Aorta (tissue), 5 donors: ENCODE data around the gene TP53INP2. TPM values are rescaled to one million over a fixed set of nuclear protein-coding genes. Genes with fewer than 3 reads are reported as not detected.

ENCODE experiments used
- ATAC-seq: fragments of 200-7000 bp; cut with Tn5 transposase; one replicate; pipeline ENCODE4 v1.9.1; 2022; ENCODE audit warnings: moderate library complexity; ENCODE audit not compliant: low FRiP score
- DNase-seq, 2 donors: peaks; one replicate each; pipeline ENCODE4 v3.0.0-alpha.2; 2020
- H3K27ac ChIP-seq, 2 donors: one replicate each; pipeline ENCODE4 v1.5.1; 2013; ENCODE audit warnings: low read length in 2 of 2, mild to moderate bottlenecking in 2 of 2, moderate library complexity in 2 of 2, control low read depth in 1 of 2, inconsistent platforms in 1 of 2, low read depth in 1 of 2
- H3K27me3 ChIP-seq, 2 donors: one replicate each; pipeline ENCODE4 v1.6.1; 2013; ENCODE audit warnings: control low read depth in 1 of 2, low read length in 1 of 2, mild to moderate bottlenecking in 1 of 2, moderate library complexity in 1 of 2; ENCODE audit not compliant: insufficient read depth in 2 of 2, control insufficient read depth in 1 of 2
- H3K36me3 ChIP-seq, 2 donors: one replicate each; pipeline ENCODE4 v1.6.1; 2013; ENCODE audit warnings: control low read depth in 1 of 2, low read length in 1 of 2, mild to moderate bottlenecking in 1 of 2; ENCODE audit not compliant: insufficient read depth in 2 of 2, control insufficient read depth in 1 of 2
- H3K4me1 ChIP-seq, 2 donors: one replicate each; pipeline ENCODE4 v1.6.1; 2013; ENCODE audit warnings: low read length in 2 of 2, control low read depth in 1 of 2, mild to moderate bottlenecking in 1 of 2, moderate library complexity in 1 of 2; ENCODE audit not compliant: insufficient read depth in 2 of 2, control insufficient read depth in 1 of 2
- H3K4me3 ChIP-seq, 2 donors: one replicate each; pipeline ENCODE4 v1.5.1; 2013; ENCODE audit warnings: low read length in 2 of 2, control low read depth in 1 of 2, mild to moderate bottlenecking in 1 of 2
- H3K9me3 ChIP-seq: one replicate; pipeline ENCODE4 v1.6.1; 2013; ENCODE audit warnings: mild to moderate bottlenecking, low read length; ENCODE audit not compliant: control insufficient read depth
- WGBS, 2 donors: extraction: QIAGEN DNeasy Blood & Tissue Kit; methylation state at CpG; one replicate each; pipeline ENCODE4 v1.1.7; 2013; 5-methylcytosine and 5-hydroxymethylcytosine counted together
- intact Hi-C, 2 donors: fragments of 100-400 bp; cut with DNase I; formaldehyde crosslinking; loops; one replicate each; pipeline versions ENCODE4 v1.14.2 to v1.15.0; 2022
- polyA plus RNA-seq, 2 donors: library from polyadenylated mRNA; stranded (reverse); fragments of 200-250 nt; gene quantifications; one replicate each; pipeline ENCODE4 v1.2.3, GENCODE V29; 2013
- total RNA-seq, 2 donors: library from RNA; stranded (reverse); fragmentation: NEBNext Ultra II Directional; extraction: Animal tissue kit (Norgen Biotek cat#: 25700); gene quantifications; one replicate each; pipeline ENCODE4 v1.2.1, GENCODE V29; 2021
- donor health status: healthy with polysubstance abuse.
- donor health status: Bipolar disorder and iron deficiency.
- donor health status: DM: no; HTN: no; CAD: no.
- donor health status: DM: no; HTN: no; CAD: no.
- donor health status: DM: yes; HTN: yes; CAD: no.

The TP53INP2 gene
- total and polyA plus RNA-seq, 4 donors, result 11.3 to 29.7 (median 20.6) TPM

GRCh38 chr20:34729416-34729815 is 25.3 kb downstream of the TP53INP2 start:
- no peak for DNase-seq
- no peaks in the 10 kb centered on the region for H3K9me3 ChIP-seq
- no peaks in the 10 kb centered on the region for H3K27me3 ChIP-seq
- no peak overlapping the region for H3K4me3 ChIP-seq
- H3K27ac ChIP-seq, result no peak overlapping the region
- H3K36me3 ChIP-seq, result peaks cover 4% of the 10 kb centered on the region in 2 donors
- no peaks in the 10 kb centered on the region for H3K4me1 ChIP-seq
- no peak for ATAC-seq
- intact Hi-C loops, result no loop called here
- 93 to 99% methylated on average over 2 of the region's 2 CpGs for WGBS, 2 donors

- ATAC-seq (no peak), DNase-seq (no peak)
- intact Hi-C loops, result no loop called here
- no peak overlapping the region for H3K4me3 ChIP-seq
- H3K36me3 ChIP-seq, result peaks cover 4% of the 10 kb centered on the region in 2 donors
- H3K9me3 ChIP-seq, result no peaks in the 10 kb centered on the region
- no peaks in the 10 kb centered on the region for H3K4me1 ChIP-seq
- no peaks in the 10 kb centered on the region for H3K27me3 ChIP-seq
- no peak overlapping the region for H3K27ac ChIP-seq
- 77 to 84% methylated on average over 1 of the region's 1 CpG for WGBS, 2 donors
These were observed 28.4 kb downstream of the TP53INP2 start for GRCh38 chr20:34732523-34732922.

- Histone ChIP-seq H3K4me1 (no peaks in the 10 kb centered on the region), H3K4me3 (no peak overlapping the region), H3K36me3 (peaks cover 2 to 5% of the 10 kb centered on the region in 2 donors), H3K27ac (no peak overlapping the region), H3K27me3 (no peaks in the 10 kb centered on the region), H3K9me3 (no peaks in the 10 kb centered on the region)
- intact Hi-C loops, result no loop called here
- WGBS, 2 donors, result 63% methylated on average over 6 of the region's 6 CpGs
- DNase-seq (no peak), ATAC-seq (no peak)
These were observed 32.1 kb downstream of the TP53INP2 start for GRCh38 chr20:34736106-34736735.

GRCh38 chr20:34743039-34743438 is 38.9 kb downstream of the TP53INP2 start:
- Histone ChIP-seq H3K4me3 (no peak overlapping the region), H3K27me3 (no peaks in the 10 kb centered on the region), H3K4me1 (no peaks in the 10 kb centered on the region), H3K9me3 (no peaks in the 10 kb centered on the region), H3K27ac (no peak overlapping the region), H3K36me3 (peaks cover 6 to 13% of the 10 kb centered on the region in 2 donors)
- no peak for ATAC-seq
- WGBS, 2 donors, result 93% methylated on average over 1 of the region's 1 CpG
- DNase-seq, result no peak
- intact Hi-C loops, result no loop called here

GRCh38 chr20:34744340-34744739 is 40.2 kb downstream of the TP53INP2 start:
- H3K27ac ChIP-seq, result no peak overlapping the region
- H3K27me3 ChIP-seq, result no peaks in the 10 kb centered on the region
- no peaks in the 10 kb centered on the region for H3K9me3 ChIP-seq
- no peak overlapping the region for H3K4me3 ChIP-seq
- no peak for DNase-seq
- peaks cover 6 to 13% of the 10 kb centered on the region in 2 donors for H3K36me3 ChIP-seq
- H3K4me1 ChIP-seq, result no peaks in the 10 kb centered on the region
- 89% methylated on average over 3 of the region's 3 CpGs for whole genome bisulfite sequencing, 2 donors
- ATAC-seq, result no peak
- intact Hi-C loops, result no loop called here

- H3K27ac ChIP-seq, result no peak overlapping the region
- ATAC-seq, result no peak
These were observed 40.7 kb downstream of the TP53INP2 start for GRCh38 chr20:34744847-34745246.

GRCh38 chr20:34746674-34747073 is 42.5 kb downstream of the TP53INP2 start:
- Histone ChIP-seq H3K27ac (no peak overlapping the region), H3K4me1 (no peaks in the 10 kb centered on the region), H3K4me3 (no peak overlapping the region), H3K27me3 (no peaks in the 10 kb centered on the region), H3K36me3 (peaks cover 2 to 15% of the 10 kb centered on the region in 2 donors), H3K9me3 (no peaks in the 10 kb centered on the region)
- ATAC-seq (no peak), DNase-seq (no peak)
- intact Hi-C loops, result no loop called here
- WGBS, 2 donors, result 48 to 49% methylated on average over 3 of the region's 3 CpGs

More at GRCh38 chr20:34744847-34745246, 40.7 kb downstream of the TP53INP2 start:
- Histone ChIP-seq H3K4me1 (no peaks in the 10 kb centered on the region), H3K9me3 (no peaks in the 10 kb centered on the region), H3K36me3 (peaks cover 6 to 15% of the 10 kb centered on the region in 2 donors), H3K4me3 (no peak overlapping the region), H3K27me3 (no peaks in the 10 kb centered on the region)
- intact Hi-C loops, result no loop called here
- DNase-seq, result no peak
- 17 to 34% methylated on average over 1 of the region's 1 CpG for WGBS, 2 donors

- H3K36me3 ChIP-seq, result peaks cover 2 to 11% of the 10 kb centered on the region in 2 donors
These were observed 43.3 kb downstream of the TP53INP2 start for GRCh38 chr20:34747479-34747878.

GRCh38 chr20:34748709-34749108 is 44.6 kb downstream of the TP53INP2 start:
- ATAC-seq (no peak), DNase-seq (no peak)
- Histone ChIP-seq H3K4me1 (no peaks in the 10 kb centered on the region), H3K27ac (no peak overlapping the region), H3K36me3 (peaks cover 2 to 4% of the 10 kb centered on the region in 2 donors), H3K27me3 (no peaks in the 10 kb centered on the region), H3K4me3 (no peak overlapping the region), H3K9me3 (no peaks in the 10 kb centered on the region)
- intact Hi-C loops, result no loop called here
- 94 to 95% methylated on average over 2 of the region's 2 CpGs for WGBS, 2 donors

More at GRCh38 chr20:34747479-34747878, 43.3 kb downstream of the TP53INP2 start:
- Histone ChIP-seq H3K4me1 (no peaks in the 10 kb centered on the region), H3K9me3 (no peaks in the 10 kb centered on the region), H3K27me3 (no peaks in the 10 kb centered on the region), H3K27ac (no peak overlapping the region), H3K4me3 (no peak overlapping the region)
- no peak for ATAC-seq
- intact Hi-C loops, result no loop called here
- WGBS, 2 donors, result 76 to 78% methylated on average over 2 of the region's 2 CpGs
- DNase-seq, result no peak
